NCI-H345 treated with DMSO at 0.1 percent for 48 hours (cell line): Measurements from ENCODE around the gene RAMACL.
"Not testable (repeated sequence)": the region's sequence is repeated elsewhere in the genome, so short reads cannot be mapped to it uniquely, and the experiment has no call there.

Source experiments
- DNase-seq: peaks from one replicate; lab custom pipeline; 2025; ENCODE audit not compliant: unreplicated experiment; lab: John Stamatoyannopoulos, UW

Gene RAMACL

GRCh38 chr6:166596776-166597507, 10.5 kb upstream of the RAMACL start:
- no peak for DNase-seq

DNA sequence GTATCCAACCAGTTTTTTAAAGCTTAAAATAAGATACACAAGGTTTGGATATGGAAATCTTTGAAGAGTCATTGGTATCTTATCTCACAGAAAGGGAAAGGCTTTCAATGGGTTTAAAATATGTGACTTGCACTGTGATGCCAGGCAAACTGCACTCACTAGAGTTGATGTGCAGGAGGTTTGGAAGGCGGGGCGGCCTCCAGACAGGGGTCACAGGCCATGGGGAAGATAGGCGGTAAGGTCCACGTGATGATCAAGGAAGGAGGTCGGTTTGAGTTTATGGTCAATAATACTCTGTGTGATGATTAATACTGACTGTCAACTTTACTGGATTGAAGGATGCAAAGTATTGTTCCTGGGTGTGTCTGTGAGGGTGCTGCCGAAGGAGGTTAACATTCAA, 9.5 kb upstream of the RAMACL start:
- DNase-seq = no peak

- no peak for DNase-seq
These were observed 8.7 kb upstream of the RAMACL start for GRCh38 chr6:166595061-166595780.

- no peak for DNase-seq
These were observed 6.3 kb upstream of the RAMACL start for GRCh38 chr6:166592821-166593220.

DNA sequence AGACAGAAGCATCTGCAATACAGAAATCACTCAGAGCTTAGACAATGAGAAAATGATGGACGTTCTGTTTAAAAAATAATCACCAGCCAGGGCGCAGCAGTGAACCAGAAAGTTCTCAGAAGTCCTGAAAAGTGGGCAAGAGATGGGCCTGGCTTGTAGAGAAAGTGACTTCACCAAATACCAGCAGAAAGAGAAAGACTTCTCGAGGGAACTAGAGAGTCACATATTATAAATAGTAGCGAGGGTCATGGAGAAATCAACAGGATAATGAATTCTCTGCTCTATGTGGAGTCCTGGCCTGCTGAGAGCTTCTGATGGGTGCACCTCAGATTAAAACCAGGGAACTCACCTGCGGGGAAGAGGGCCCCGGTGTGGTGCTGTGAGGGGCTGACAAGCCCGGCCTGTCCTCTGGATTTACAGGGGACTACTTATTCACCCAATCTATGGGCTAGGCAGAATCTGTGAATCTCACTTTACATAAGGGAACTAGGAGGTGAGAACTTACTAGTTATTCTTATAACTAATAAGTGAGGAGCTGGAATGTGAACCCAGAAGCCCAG, 5.6 kb upstream of the RAMACL start:
- DNase-seq = no peak

GRCh38 chr6:166591026-166591425, 4.5 kb upstream of the RAMACL start:
- no peak for DNase-seq

DNA sequence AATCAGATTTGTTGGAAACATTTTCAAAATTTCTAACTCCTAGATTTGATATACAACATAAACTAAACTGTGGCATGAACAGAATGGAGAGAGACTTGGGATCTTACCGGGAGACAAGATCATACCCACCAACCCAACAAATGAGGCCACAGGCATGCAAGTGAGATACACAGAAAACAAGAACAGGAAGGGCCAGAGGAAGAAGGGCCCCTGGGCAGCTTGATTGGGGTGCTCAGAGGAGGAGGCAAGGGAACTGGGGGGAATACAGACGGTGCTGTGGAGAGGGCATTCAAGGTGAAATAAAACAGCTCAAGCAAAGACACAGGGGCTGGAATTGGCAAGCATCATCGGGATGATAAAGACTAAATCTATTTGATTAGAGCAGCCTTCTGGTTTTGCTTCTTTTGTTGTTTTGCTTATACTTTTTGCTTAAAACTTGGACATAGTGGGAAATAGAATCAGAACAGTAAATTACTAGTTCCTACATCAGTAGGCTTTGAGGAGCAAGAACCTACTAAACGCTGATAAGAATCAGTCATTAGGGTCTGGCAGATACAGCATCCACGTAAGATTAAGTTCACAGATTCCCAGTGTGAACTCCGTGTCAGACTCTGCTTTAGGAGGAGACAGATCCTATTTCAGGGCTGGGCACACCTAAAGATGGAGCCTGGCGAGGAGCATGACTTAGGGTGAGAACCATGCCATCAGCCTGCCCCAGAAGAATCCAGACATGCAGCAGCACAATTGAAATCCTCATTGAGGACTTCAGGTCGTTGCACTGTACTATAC, 3.5 kb upstream of the RAMACL start:
- no peak for DNase-seq

DNA sequence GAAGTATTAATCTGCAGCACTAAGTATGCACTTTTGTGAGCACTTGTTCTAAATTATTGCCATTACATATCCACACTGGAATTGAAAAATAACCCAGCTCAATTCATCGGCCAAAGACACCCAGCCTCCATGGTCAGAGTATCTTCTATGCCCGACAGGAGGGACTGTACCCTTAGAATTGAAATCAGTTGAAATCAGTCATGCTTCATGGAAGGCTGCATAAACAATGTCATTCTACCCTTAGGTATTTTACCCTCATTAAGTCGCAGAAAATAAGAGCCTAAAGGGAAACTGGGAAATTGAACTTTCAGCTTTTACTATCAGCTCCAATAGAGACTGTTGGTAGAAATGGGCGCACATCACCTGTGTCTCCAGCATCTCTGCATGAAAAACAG, 2.9 kb upstream of the RAMACL start:
- no peak for DNase-seq

GRCh38 chr6:166588691-166589336, 2.3 kb upstream of the RAMACL start:
- DNase-seq = no peak

- DNase-seq = no peak
These were observed 1.3 kb upstream of the RAMACL start for GRCh38 chr6:166587631-166588413.

- DNase-seq = no peak
These were observed 1.5 kb downstream of the RAMACL start for GRCh38 chr6:166584853-166585429.

- no peak for DNase-seq
These were observed 2.3 kb downstream of the RAMACL start for GRCh38 chr6:166584155-166584554.

- no peak for DNase-seq
These were observed 3.1 kb downstream of the RAMACL start for GRCh38 chr6:166583230-166583965.

DNA sequence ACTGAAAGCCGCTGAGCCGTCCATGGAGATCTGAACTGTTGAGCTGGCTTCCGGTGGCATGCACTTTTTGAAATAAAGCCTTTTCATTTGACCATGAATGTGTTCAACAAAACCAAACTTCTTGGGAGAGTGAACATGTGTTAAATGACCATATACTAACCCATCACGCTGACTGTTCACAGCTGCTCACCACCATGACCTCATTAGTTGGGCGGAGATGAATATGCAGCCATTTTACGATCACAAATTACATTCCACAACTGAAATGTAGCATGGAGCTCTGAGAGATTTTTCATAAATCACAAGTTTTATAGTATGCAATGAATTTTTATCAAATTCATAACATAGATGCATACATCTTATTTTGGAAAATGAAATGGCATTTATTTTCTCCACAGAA, 4.2 kb downstream of the RAMACL start:
- no peak for DNase-seq

GRCh38 chr6:166581801-166582200, 4.7 kb downstream of the RAMACL start:
- not testable (repeated sequence) for DNase-seq

- no peak for DNase-seq
These were observed 5.4 kb downstream of the RAMACL start for GRCh38 chr6:166581091-166581511.

DNA sequence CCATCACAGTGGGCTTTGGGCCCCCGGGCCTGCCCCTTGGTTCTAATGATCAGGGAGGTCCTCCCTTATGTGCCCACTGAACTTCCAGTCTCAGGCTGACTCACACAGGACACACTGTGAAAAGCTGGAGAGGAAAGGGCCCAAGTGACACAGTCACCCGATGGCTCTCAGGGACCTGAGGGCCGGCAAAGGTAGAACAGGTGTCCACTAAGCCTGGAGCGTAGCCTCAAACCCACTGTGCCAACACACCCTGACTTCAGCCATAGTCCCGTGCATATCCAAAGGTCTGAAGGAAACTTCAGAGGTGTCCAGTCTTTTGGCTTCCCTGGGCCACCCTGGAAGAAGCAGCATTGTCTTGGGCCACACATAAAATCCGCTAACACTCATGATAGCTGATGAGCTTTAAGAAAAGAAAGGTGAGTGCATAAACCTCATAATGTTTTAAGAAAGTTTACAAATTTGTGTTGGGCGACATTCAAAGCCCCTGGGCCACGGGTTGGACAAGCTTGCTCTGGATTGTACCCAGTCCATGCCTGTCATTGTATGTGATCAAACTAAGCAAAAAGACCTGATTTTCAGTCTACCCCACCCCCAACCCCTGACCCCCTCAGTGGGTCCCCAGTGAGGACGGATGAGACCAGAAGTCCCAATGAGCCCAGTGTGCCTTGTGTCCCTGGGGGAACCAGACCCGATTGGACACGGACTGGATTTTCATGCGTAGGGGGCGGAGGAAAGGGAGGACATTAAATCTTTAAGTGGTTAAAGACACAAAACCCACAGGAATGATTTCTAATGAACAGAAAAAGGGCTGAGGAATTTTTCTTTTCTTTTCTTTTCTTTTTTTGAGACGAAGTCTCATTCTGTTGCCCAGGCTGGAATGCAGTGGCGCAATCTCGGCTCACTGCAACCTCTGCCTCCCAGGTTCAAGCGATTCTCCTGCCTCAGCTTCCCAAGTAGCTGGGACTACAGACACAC, 6.1 kb downstream of the RAMACL start:
- DNase-seq = no peak

DNA sequence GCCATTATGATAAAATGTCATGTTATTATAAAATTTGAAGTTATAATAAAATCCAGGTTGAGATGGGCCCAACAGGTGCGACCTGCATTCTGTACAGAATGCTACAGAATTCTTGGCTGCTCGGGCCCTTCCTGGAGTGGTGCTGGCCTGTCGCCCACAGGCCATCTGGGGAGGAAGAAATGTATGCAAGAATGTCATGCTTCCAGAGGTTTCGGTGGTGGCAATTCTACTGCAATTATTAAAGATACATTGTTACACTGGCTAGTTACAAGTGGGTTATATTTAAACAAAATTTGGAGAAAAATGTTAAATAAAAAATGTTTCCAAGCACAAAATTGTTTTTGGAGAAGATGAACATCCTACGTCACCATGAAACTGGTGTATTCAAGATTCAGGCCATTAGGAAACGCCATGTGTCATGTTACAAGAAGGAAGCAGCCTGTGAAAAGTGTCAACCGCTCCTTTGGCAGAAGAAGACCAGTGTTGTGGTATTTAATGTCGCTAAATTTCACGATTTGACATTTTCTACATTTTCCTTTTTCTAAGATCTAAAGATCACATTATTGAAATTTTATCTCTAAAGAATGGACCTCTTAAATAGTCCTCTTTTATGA, 7.1 kb downstream of the RAMACL start:
- DNase-seq = no peak
